Endodermal cell (in vitro differentiated cells): ENCODE data around the gene GUSB. TPM values are rescaled to one million over a fixed set of nuclear protein-coding genes. Genes with fewer than 3 reads are reported as not detected.
A peak's percentile ranks its signal among the peaks of the same experiment; 100 is the strongest.

Experiments used
- DNase-seq: peaks from one replicate; pipeline ENCODE4 v3.0.0-alpha.2; 2017
- H3K27ac ChIP-seq: 2 replicates; pipeline ENCODE4 v1.5.1; 2013; ENCODE audit warnings: mild to moderate bottlenecking, low read depth, low read length, moderate library complexity
- H3K27me3 ChIP-seq: 2 replicates; pipeline ENCODE4 v1.6.1; 2013; ENCODE audit warnings: mild to moderate bottlenecking, low read length, moderate library complexity; ENCODE audit not compliant: insufficient read depth, control insufficient read depth, poor library complexity, severe bottlenecking
- H3K36me3 ChIP-seq: 2 replicates; pipeline ENCODE4 v1.7.0; 2013; ENCODE audit warnings: mild to moderate bottlenecking, low read length, moderate library complexity; ENCODE audit not compliant: control insufficient read depth, insufficient read depth
- H3K4me1 ChIP-seq: one replicate; pipeline ENCODE4 v1.7.0; 2013; ENCODE audit warnings: low read length; ENCODE audit not compliant: control insufficient read depth, insufficient read depth
- H3K4me3 ChIP-seq: 2 replicates; pipeline ENCODE4 v1.5.1; 2013; ENCODE audit warnings: mild to moderate bottlenecking, low read length, moderate library complexity
- H3K9ac ChIP-seq: 2 replicates; pipeline ENCODE4 v1.6.1; 2013; ENCODE audit warnings: mild to moderate bottlenecking, low read length, moderate library complexity; ENCODE audit not compliant: poor library complexity, severe bottlenecking; ENCODE audit errors: extremely low read depth
- H3K9me3 ChIP-seq: 2 replicates; pipeline ENCODE4 v1.6.1; 2013; ENCODE audit warnings: mild to moderate bottlenecking, low read length, moderate library complexity; ENCODE audit not compliant: control insufficient read depth
- H3K27ac Mint-ChIP-seq: 2 replicates; pipeline ENCODE4 v1.8.0; 2020; ENCODE audit warnings: mixed read lengths
- H3K27me3 Mint-ChIP-seq: 2 replicates; pipeline ENCODE4 v1.8.0; 2021; ENCODE audit warnings: mild to moderate bottlenecking, mixed read lengths; ENCODE audit not compliant: insufficient read depth
- H3K36me3 Mint-ChIP-seq: 2 replicates; pipeline ENCODE4 v1.8.0; 2020; ENCODE audit warnings: low read depth, mixed read lengths
- H3K4me1 Mint-ChIP-seq: 2 replicates; pipeline ENCODE4 v1.8.0; 2020; ENCODE audit warnings: mixed read lengths
- H3K4me3 Mint-ChIP-seq: 2 replicates; pipeline ENCODE4 v1.8.0; 2020; ENCODE audit warnings: mild to moderate bottlenecking, moderate library complexity, mixed read lengths
- H3K9me3 Mint-ChIP-seq: 2 replicates; pipeline ENCODE4 v1.8.0; 2020; ENCODE audit warnings: mild to moderate bottlenecking, mixed read lengths
- WGBS, 2 experiments: methylation state at CpG; one replicate each; pipeline versions ENCODE4 v1.1.5 to v1.1.7; 2013; ENCODE audit warnings: missing lambda C conversion rate in 2 of 2, mixed read lengths in 1 of 2; ENCODE audit not compliant: insufficient coverage in 1 of 2, insufficient read length in 1 of 2; 5-methylcytosine and 5-hydroxymethylcytosine counted together
- total RNA-seq, 2 donors: library from RNA; stranded (reverse); fragmentation: NEBNext Ultra II Directional in 1 of 2; extraction: Animal tissue kit (Norgen Biotek cat#: 25700) in 1 of 2; gene quantifications; 2 replicates in 1 of 2; 3 replicates in 1 of 2; pipeline ENCODE4 v1.2.1, GENCODE V29; 2021
- TF ChIP-seq, protein P1 (sequence below): fragments of 200-600 bp; sonication (generic); conservative IDR thresholded peaks from 2 replicates; pipeline ENCODE4 v1.5.0; 2021; ENCODE audit warnings: antibody characterized with exemption, mild to moderate bottlenecking

GUSB gene
- total RNA-seq, 2 donors from 2014 or later: 54.5 to 60.6 TPM

DNA sequence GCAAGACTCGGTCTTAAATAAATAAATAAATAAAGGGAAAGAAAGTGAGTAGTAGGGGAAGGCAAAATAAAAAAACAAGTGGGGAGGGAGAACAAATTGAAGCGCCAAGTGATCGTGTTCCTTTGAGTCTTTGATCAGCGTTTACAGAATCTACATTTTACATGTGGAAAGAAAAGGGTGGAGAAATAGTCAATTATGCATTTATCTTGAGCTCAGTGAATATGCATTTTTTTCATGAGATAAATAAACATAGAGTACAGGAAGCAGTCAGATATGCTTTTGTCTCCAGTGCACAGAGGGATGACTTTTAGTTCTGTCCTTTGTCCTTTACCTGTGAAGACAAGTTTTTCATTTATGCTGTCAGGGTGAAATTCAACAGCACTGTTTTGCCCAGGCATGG, 6.1 kb upstream of the GUSB start:
- TF ChIP-seq, protein P1, sequence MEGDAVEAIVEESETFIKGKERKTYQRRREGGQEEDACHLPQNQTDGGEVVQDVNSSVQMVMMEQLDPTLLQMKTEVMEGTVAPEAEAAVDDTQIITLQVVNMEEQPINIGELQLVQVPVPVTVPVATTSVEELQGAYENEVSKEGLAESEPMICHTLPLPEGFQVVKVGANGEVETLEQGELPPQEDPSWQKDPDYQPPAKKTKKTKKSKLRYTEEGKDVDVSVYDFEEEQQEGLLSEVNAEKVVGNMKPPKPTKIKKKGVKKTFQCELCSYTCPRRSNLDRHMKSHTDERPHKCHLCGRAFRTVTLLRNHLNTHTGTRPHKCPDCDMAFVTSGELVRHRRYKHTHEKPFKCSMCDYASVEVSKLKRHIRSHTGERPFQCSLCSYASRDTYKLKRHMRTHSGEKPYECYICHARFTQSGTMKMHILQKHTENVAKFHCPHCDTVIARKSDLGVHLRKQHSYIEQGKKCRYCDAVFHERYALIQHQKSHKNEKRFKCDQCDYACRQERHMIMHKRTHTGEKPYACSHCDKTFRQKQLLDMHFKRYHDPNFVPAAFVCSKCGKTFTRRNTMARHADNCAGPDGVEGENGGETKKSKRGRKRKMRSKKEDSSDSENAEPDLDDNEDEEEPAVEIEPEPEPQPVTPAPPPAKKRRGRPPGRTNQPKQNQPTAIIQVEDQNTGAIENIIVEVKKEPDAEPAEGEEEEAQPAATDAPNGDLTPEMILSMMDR: no peak
- no peak for DNase-seq
- Histone ChIP-seq H3K4me3 (no peak overlapping the region), H3K27me3 (no peaks in the 10 kb centered on the region), H3K27ac (no peak overlapping the region), H3K9me3 (no peaks in the 10 kb centered on the region), H3K36me3 (no peaks in the 10 kb centered on the region), H3K4me1 (no peaks in the 10 kb centered on the region), H3K9ac (no peak overlapping the region)
- Mint-ChIP-seq H3K9me3 (no peaks in the 10 kb centered on the region), H3K27me3 (no peaks in the 10 kb centered on the region), H3K4me3 (no peak overlapping the region), H3K4me1 (peaks cover 3% of the 10 kb centered on the region), H3K27ac (no peak overlapping the region), H3K36me3 (no peaks in the 10 kb centered on the region)
- 94 to 96% methylated on average over 4 of the region's 4 CpGs for WGBS, 2 experiments

- H3K4me3 ChIP-seq: no peak overlapping the region
- DNase-seq: no peak
- Mint-ChIP-seq H3K27ac (no peak overlapping the region), H3K4me1 (peaks cover 3% of the 10 kb centered on the region), H3K9me3 (no peaks in the 10 kb centered on the region), H3K4me3 (no peak overlapping the region), H3K27me3 (no peaks in the 10 kb centered on the region), H3K36me3 (peaks cover 10% of the 10 kb centered on the region)
- TF ChIP-seq, protein P1: no peak
- no peak overlapping the region for H3K9ac ChIP-seq
- peaks cover 6% of the 10 kb centered on the region for H3K36me3 ChIP-seq
- no peaks in the 10 kb centered on the region for H3K27me3 ChIP-seq
- 94 to 99% methylated on average over 10 of the region's 10 CpGs for WGBS, 2 experiments
- no peaks in the 10 kb centered on the region for H3K9me3 ChIP-seq
- H3K4me1 ChIP-seq: no peaks in the 10 kb centered on the region
- no peak overlapping the region for H3K27ac ChIP-seq
These were observed 2.1 kb upstream of the GUSB start for GRCh38 chr7:65983965-65984658.

DNA sequence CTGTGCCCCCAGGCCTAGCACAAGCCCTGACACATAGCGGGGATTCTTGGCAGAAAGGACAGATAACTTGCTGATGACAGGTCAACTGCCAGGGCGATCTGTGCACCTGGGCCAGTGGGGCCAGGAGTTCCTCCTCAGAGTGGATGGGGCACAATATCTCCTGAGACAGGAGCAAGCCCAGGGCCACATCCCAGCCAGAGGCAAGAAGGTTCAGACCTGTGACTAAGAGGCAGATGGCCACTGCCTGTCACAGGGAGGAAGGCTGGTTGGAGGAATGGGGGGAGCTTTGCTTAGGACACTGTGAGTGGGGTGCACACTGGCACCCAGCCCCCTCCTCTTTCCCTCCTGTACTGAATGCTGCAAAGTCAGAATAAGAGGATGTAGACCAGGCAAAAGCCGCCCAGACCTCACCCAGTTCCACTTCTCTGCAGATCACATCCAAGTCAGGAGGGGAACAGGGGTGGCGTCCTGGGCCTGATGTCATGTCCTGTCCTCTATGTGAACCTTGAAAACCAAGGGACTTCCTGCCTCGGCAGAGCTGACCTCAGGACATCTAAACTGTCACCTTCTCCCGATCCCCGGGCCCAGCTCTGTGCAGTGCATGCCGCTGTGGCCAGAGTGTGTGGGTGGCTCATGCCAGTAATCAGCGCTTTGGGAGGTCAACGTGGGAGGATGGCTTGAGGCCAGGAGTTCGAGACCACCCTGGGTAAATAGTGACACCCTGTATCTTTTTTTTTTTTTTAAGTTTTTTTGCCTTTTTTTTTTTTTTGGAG, 1.3 kb downstream of the GUSB start:
- no peaks in the 10 kb centered on the region for H3K4me1 ChIP-seq
- H3K27me3 Mint-ChIP-seq: no peaks in the 10 kb centered on the region
- H3K27ac ChIP-seq: no peak overlapping the region
- H3K9ac ChIP-seq: no peak overlapping the region
- H3K9me3 Mint-ChIP-seq: no peaks in the 10 kb centered on the region
- peaks cover 25% of the 10 kb centered on the region for H3K36me3 Mint-ChIP-seq
- H3K27ac Mint-ChIP-seq: peak overlapping the region; percentile 39
- H3K4me3 ChIP-seq: peak overlapping the region; percentile 81
- no peaks in the 10 kb centered on the region for H3K27me3 ChIP-seq
- 80 to 89% methylated on average over 8 to 11 of the region's 11 CpGs for WGBS, 2 experiments
- DNase-seq: no peak
- H3K4me3 Mint-ChIP-seq: peak overlapping the region; percentile 65
- peaks cover 3% of the 10 kb centered on the region for H3K4me1 Mint-ChIP-seq
- peaks cover 9% of the 10 kb centered on the region for H3K36me3 ChIP-seq
- no peaks in the 10 kb centered on the region for H3K9me3 ChIP-seq
- TF ChIP-seq, protein P1: no peak
